K562 (cell line): ENCODE data around the gene SGK1.

Source experiments
- BRD9 ChIP-seq: fragments of 450-650 bp; IDR thresholded peaks from 2 replicates; pipeline ENCODE4 v1.6.1; 2018; ENCODE audit warnings: low read depth; ENCODE audit not compliant: partially characterized antibody
- ZNF274 ChIP-seq: IDR thresholded peaks from 2 replicates; pipeline ENCODE4 v1.6.1; 2011; ENCODE audit warnings: low read depth, mild to moderate bottlenecking, low read length, moderate library complexity, borderline replicate concordance

DNA sequence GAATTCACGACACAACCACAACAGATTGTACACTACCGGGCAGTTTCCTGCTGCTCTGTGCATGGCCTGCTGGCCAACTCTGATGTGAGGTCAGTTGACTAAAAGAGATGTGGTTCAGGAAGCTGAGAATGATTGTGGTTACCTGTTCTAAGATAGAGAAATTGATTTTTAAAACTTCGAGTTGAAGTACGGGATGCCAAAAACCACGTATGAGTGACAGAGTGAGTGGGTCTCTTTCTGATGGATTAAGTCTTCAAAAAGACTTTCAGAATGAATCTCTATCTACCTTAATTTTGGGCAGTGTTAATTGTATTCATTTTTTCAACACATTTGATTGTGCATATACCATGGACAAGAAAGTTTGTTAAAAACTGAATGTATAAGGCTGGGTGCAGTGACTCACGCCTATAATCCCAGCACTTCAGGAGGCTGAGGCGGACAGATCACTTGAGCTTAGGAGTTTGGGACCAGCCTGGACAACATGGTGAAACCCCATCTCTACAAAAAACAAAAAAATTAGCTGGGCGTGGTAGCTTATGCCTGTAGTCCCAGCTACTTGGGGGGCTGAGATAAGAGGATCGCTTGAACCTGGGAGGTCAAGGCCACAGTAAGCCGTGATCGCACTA, 121.2 kb downstream of the SGK1 start:
- TF ChIP-seq BRD9 (no peak), ZNF274 (no peak)
